Loucy (cell line): ENCODE data around the gene ADARB2.

Experiments
- EZH2phosphoT487 ChIP-seq: fragments of 200-600 bp; IDR thresholded peaks from 2 replicates; pipeline ENCODE4 v1.6.1; 2018; ENCODE audit warnings: antibody characterized with exemption, mild to moderate bottlenecking, moderate library complexity, borderline replicate concordance
- TF ChIP-seq, protein P1 (sequence below): fragments of 200-600 bp; sonication (generic); conservative IDR thresholded peaks from 2 replicates; pipeline ENCODE4 v1.5.1; 2014; ENCODE audit warnings: mild to moderate bottlenecking, antibody characterized with exemption, low read length

DNA sequence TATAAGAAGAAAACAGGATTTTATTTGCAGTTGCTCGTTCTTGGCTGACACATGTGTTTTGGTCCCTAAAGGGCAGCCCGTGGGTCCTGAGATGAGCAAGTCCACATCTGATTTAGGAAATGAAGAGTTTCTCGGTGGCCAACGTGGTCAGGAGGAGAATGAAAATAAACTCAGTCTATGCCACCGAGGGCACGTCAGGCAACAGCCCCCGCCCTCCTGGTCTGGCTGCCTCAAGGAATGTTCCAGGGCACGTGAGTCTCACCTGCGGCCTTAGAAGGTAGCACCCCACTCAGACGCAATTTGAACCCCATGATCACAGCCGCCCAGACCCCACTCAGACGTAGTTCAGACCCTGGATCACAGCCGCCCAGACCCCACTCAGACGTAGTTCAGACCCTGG lies 197.2 kb downstream of the ADARB2 start:
- TF ChIP-seq, protein P1, sequence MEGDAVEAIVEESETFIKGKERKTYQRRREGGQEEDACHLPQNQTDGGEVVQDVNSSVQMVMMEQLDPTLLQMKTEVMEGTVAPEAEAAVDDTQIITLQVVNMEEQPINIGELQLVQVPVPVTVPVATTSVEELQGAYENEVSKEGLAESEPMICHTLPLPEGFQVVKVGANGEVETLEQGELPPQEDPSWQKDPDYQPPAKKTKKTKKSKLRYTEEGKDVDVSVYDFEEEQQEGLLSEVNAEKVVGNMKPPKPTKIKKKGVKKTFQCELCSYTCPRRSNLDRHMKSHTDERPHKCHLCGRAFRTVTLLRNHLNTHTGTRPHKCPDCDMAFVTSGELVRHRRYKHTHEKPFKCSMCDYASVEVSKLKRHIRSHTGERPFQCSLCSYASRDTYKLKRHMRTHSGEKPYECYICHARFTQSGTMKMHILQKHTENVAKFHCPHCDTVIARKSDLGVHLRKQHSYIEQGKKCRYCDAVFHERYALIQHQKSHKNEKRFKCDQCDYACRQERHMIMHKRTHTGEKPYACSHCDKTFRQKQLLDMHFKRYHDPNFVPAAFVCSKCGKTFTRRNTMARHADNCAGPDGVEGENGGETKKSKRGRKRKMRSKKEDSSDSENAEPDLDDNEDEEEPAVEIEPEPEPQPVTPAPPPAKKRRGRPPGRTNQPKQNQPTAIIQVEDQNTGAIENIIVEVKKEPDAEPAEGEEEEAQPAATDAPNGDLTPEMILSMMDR = no peak
- no peak for TF ChIP-seq EZH2phosphoT487
